A673 (cell line): ENCODE data around the gene SLC25A25. TPM values are rescaled to one million over a fixed set of nuclear protein-coding genes. Genes with fewer than 3 reads are reported as not detected.

Experiments
- BruUV-seq: library from RNA; stranded (reverse); fragments of 400-500 nt; replicated peaks from 2 replicates; lab custom pipeline; 2021; lab: Mats Ljungman, UMichigan
- CTCF ChIA-PET: fragments of 300-600 bp; sonication (Branson Sonifier 250); formaldehyde crosslinking; loops from one replicate; lab custom pipeline; 2022; ENCODE audit warnings: antibody characterized with exemption; lab: Charles Lee
- POLR2A ChIA-PET: fragments of 300-600 bp; sonication (Branson Sonifier 250); formaldehyde crosslinking; loops from one replicate; lab custom pipeline; 2022; ENCODE audit warnings: antibody characterized with exemption; ENCODE audit not compliant: low non-redundant PET; lab: Charles Lee
- DNase-seq: peaks from one replicate; pipeline ENCODE4 v3.0.0-alpha.2; 2015; ENCODE audit warnings: low spot score
- H3K27ac ChIP-seq: fragments of 200-600 bp; sonication (generic); 2 replicates; pipeline ENCODE4 v1.5.1; 2016; ENCODE audit warnings: mixed run types, low read depth, mild to moderate bottlenecking, mixed read lengths, antibody characterized with exemption, low read length; ENCODE audit not compliant: poor library complexity, severe bottlenecking
- H3K27me3 ChIP-seq: fragments of 200-600 bp; sonication (generic); replicated peaks from 2 replicates; pipeline ENCODE4 v1.6.1; 2017; ENCODE audit warnings: mixed run types, low read depth, mild to moderate bottlenecking, mixed read lengths, antibody characterized with exemption, low read length; ENCODE audit not compliant: insufficient read depth, poor library complexity
- H3K36me3 ChIP-seq: fragments of 200-600 bp; sonication (generic); 2 replicates; pipeline ENCODE4 v1.6.1; 2016; ENCODE audit warnings: mixed run types, mild to moderate bottlenecking, mixed read lengths, antibody characterized with exemption, low read length; ENCODE audit not compliant: insufficient read depth, poor library complexity, severe bottlenecking
- H3K4me1 ChIP-seq: fragments of 200-600 bp; sonication (generic); 2 replicates; pipeline ENCODE4 v1.6.1; 2017; ENCODE audit warnings: mixed run types, mild to moderate bottlenecking, mixed read lengths, antibody characterized with exemption, low read length; ENCODE audit not compliant: insufficient read depth, poor library complexity, severe bottlenecking
- H3K4me3 ChIP-seq: fragments of 200-600 bp; sonication (generic); 2 replicates; pipeline ENCODE4 v1.5.1; 2016; ENCODE audit warnings: low read depth, mixed run types, mild to moderate bottlenecking, mixed read lengths, low read length; ENCODE audit not compliant: poor library complexity, severe bottlenecking
- H3K9me3 ChIP-seq: fragments of 200-600 bp; sonication (generic); 2 replicates; pipeline ENCODE4 v1.6.1; 2016; ENCODE audit warnings: mixed run types, low read depth, mild to moderate bottlenecking, mixed read lengths, antibody characterized with exemption, low read length; ENCODE audit not compliant: poor library complexity, severe bottlenecking
- EZH2 ChIP-seq: fragments of 200-600 bp; sonication (generic); IDR thresholded peaks from 2 replicates; pipeline ENCODE4 v1.6.1; 2017; ENCODE audit warnings: borderline replicate concordance, low read depth, mild to moderate bottlenecking, mixed read lengths, antibody characterized with exemption, low read length; ENCODE audit not compliant: poor library complexity, severe bottlenecking
- intact Hi-C: fragments of 100-400 bp; cut with micrococcal nuclease; formaldehyde crosslinking; loops from one replicate; pipeline ENCODE4 v1.10.0; 2022; ENCODE audit not compliant: unreplicated experiment
- total RNA-seq: library from RNA; stranded (reverse); gene quantifications from 2 replicates; pipeline ENCODE4 v1.2.3, GENCODE V29; 2021
- TF ChIP-seq, protein P1 (sequence below): fragments of 300-800, 200-600 bp; sonication (generic); conservative IDR thresholded peaks from 2 replicates; pipeline ENCODE4 v1.5.1; 2017; ENCODE audit warnings: low read depth, mild to moderate bottlenecking, antibody characterized with exemption, low read length, moderate library complexity, mixed read lengths

Gene SLC25A25
- total RNA-seq, 1 experiment from 2014 or later = 24.7 TPM

DNA sequence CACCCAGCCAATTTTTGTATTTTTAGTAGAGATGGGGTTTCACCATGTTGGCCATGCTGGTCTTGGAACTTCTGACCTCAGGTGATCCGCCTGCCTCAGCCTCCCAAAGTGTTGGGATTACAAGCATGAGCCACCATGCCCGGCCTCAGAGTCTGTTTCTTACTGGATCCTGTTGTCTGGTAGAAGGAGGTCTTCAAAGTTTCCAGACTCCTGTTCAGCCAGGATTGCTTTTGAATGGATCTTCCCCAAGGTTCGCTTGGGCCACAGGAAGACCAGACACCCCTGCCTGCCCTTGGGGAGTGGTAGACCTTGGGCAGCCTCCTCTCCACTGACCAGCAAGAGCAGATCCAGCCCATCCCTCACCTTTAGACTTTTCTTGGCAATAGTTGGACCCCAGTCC is 73.6 kb downstream of the SLC25A25 start:
- Histone ChIP-seq H3K27me3 (no peaks in the 10 kb centered on the region), H3K4me1 (no peaks in the 10 kb centered on the region), H3K27ac (no peak overlapping the region), H3K4me3 (no peak overlapping the region), H3K9me3 (no peaks in the 10 kb centered on the region), H3K36me3 (no peaks in the 10 kb centered on the region)
- no peak for DNase-seq
- ChIA-PET POLR2A (no interaction called here), CTCF (interaction anchor here (0.6 kb wide), 1 partner anchor 146 kb away, joined by 3 read pairs; no protein-coding TSS in a partner anchor)
- intact Hi-C loops = no loop called here
- no TSS peak for BruUV-seq
- TF ChIP-seq, protein P1, sequence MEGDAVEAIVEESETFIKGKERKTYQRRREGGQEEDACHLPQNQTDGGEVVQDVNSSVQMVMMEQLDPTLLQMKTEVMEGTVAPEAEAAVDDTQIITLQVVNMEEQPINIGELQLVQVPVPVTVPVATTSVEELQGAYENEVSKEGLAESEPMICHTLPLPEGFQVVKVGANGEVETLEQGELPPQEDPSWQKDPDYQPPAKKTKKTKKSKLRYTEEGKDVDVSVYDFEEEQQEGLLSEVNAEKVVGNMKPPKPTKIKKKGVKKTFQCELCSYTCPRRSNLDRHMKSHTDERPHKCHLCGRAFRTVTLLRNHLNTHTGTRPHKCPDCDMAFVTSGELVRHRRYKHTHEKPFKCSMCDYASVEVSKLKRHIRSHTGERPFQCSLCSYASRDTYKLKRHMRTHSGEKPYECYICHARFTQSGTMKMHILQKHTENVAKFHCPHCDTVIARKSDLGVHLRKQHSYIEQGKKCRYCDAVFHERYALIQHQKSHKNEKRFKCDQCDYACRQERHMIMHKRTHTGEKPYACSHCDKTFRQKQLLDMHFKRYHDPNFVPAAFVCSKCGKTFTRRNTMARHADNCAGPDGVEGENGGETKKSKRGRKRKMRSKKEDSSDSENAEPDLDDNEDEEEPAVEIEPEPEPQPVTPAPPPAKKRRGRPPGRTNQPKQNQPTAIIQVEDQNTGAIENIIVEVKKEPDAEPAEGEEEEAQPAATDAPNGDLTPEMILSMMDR = no peak
- no peak for TF ChIP-seq EZH2

DNA sequence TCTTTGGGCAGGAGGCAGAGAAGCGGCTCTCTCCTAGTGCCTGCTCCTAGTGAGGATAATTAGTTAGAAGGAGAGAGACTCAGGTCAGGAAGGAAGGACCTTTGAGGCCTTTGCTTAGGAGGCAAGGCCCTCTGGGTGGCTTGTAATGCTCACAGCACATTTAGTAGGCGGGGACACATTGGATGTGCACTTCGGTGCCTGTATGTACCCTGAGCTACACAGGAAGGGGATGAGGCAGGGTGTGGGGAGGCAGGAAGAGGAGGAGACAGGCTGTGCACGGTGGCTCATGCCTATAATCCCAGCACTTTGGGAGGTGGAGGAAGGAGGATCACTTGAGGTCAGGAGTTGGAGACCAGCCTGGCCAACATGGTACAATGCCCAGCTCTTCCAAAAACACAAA is 74.0 kb downstream of the SLC25A25 start:
- H3K9me3 ChIP-seq = no peaks in the 10 kb centered on the region

DNA sequence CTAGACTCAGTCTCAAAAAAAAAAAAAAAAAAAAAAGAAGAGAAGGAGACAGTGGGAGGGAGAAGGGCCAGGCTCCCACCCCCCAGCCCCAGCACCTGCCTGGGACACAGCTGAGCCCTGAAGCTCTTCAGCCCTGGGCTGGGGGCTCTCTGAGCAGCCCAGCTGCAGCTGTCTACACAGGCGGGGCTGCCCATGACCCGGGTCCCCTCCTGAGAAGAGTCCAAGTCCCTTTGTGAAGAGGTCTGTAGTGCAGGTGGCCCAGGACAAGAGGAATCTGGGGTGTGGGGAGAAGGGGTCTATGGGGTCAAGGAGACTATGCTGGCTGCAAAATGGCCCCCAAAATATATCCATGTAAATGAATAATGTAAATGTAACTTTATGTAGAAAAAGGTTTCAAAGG is 74.6 kb downstream of the SLC25A25 start:
- Histone ChIP-seq H3K4me1 (no peaks in the 10 kb centered on the region), H3K36me3 (no peaks in the 10 kb centered on the region), H3K27ac (no peak overlapping the region), H3K27me3 (no peaks in the 10 kb centered on the region), H3K9me3 (no peaks in the 10 kb centered on the region), H3K4me3 (no peak overlapping the region)
- intact Hi-C loops = no loop called here
- BruUV-seq = no TSS peak
- DNase-seq = no peak
- TF ChIP-seq EZH2 = no peak
- TF ChIP-seq, protein P1 = no peak
- CTCF ChIA-PET = no interaction called here
- POLR2A ChIA-PET = no interaction called here

More for the DNA sequence above, 74.0 kb downstream of the SLC25A25 start:
- POLR2A ChIA-PET = no interaction called here
- CTCF ChIA-PET = no interaction called here
- H3K4me1 ChIP-seq = no peaks in the 10 kb centered on the region
- no peaks in the 10 kb centered on the region for H3K36me3 ChIP-seq
- no peak for TF ChIP-seq EZH2
- TF ChIP-seq, protein P1 = no peak
- BruUV-seq = no TSS peak
- DNase-seq = no peak
- no peak overlapping the region for H3K27ac ChIP-seq
- intact Hi-C loops = no loop called here
- H3K27me3 ChIP-seq = no peaks in the 10 kb centered on the region
- H3K4me3 ChIP-seq = no peak overlapping the region
